Measurements from ENCODE around the gene FOXA2.
"Not testable (repeated sequence)": the region's sequence is repeated elsewhere in the genome, so short reads cannot be mapped to it uniquely, and the experiment has no call there.

- not testable (repeated sequence) for TF ChIP-seq POLR2A, CTCF (IDR thresholded peaks at IDR 0.05)
Observed at GRCh38 chr20:22550514-22550913, 33.9 kb downstream of the FOXA2 start.
